ENCODE results near the gene UBL7.

UBL7 gene

GRCh38 chr15:74441248-74441941 is 19.6 kb downstream of the UBL7 start:
- no peak for DNase-seq (ENCODE audit: low spot score)
- FAIRE-seq: no peak

GRCh38 chr15:74438721-74439316 is 22.1 kb downstream of the UBL7 start:
- FAIRE-seq (no peak), DNase-seq (ENCODE audit: low spot score) (peak; percentile 68)

GRCh38 chr15:74438206-74438605 is 22.8 kb downstream of the UBL7 start:
- FAIRE-seq: no peak

GRCh38 chr15:74434263-74435136 is 26.5 kb downstream of the UBL7 start:
- DNase-seq (ENCODE audit: low spot score) (no peak), FAIRE-seq (no peak)

More at GRCh38 chr15:74438206-74438605, 22.8 kb downstream of the UBL7 start:
- DNase-seq (ENCODE audit: low spot score): no peak

- FAIRE-seq (no peak), DNase-seq (ENCODE audit: low spot score) (peak; percentile 93)
Measured at GRCh38 chr15:74433592-74434262, 27.2 kb downstream of the UBL7 start, which contains the start of gene SEMA7A. Gene SEMA7A (minus strand): TSS chr15:74433958. CDS start chr15:74433918, 40 bp downstream.

GRCh38 chr15:74432968-74433591 is 27.9 kb downstream of the UBL7 start:
- DNase-seq (ENCODE audit: low spot score) (peak; percentile 49), FAIRE-seq (no peak)

- no peak for DNase-seq (ENCODE audit: low spot score)
- no peak for FAIRE-seq
Measured at GRCh38 chr15:74432271-74432967, 28.5 kb downstream of the UBL7 start.

GRCh38 chr15:74431645-74432044 is 29.3 kb downstream of the UBL7 start:
- DNase-seq (ENCODE audit: low spot score) (no peak), FAIRE-seq (no peak)

- no peak for DNase-seq (ENCODE audit: low spot score)
- FAIRE-seq: no peak
Measured at GRCh38 chr15:74431116-74431515, 29.8 kb downstream of the UBL7 start.

GRCh38 chr15:74430510-74430951 is 30.4 kb downstream of the UBL7 start:
- FAIRE-seq (no peak), DNase-seq (ENCODE audit: low spot score) (no peak)

- FAIRE-seq: no peak
- no peak for DNase-seq (ENCODE audit: low spot score)
Measured at GRCh38 chr15:74429781-74430400, 31.1 kb downstream of the UBL7 start.

- FAIRE-seq (no peak), DNase-seq (ENCODE audit: low spot score) (no peak)
Measured at GRCh38 chr15:74428970-74429780, 31.8 kb downstream of the UBL7 start.

GRCh38 chr15:74428442-74428787 is 32.5 kb downstream of the UBL7 start:
- no peak for DNase-seq (ENCODE audit: low spot score)
- no peak for FAIRE-seq

- no peak for DNase-seq (ENCODE audit: low spot score)
- FAIRE-seq: no peak
Measured at GRCh38 chr15:74427607-74428441, 33.1 kb downstream of the UBL7 start.

- FAIRE-seq: no peak
- DNase-seq (ENCODE audit: low spot score): no peak
Measured at GRCh38 chr15:74426404-74427281, 34.3 kb downstream of the UBL7 start.

GRCh38 chr15:74425630-74426029 is 35.3 kb downstream of the UBL7 start:
- DNase-seq (ENCODE audit: low spot score) (no peak), FAIRE-seq (no peak)

- DNase-seq (ENCODE audit: low spot score) (no peak), FAIRE-seq (no peak)
Measured at GRCh38 chr15:74424901-74425528, 35.9 kb downstream of the UBL7 start.
